B cell (primary cell): ENCODE data around the gene MSI1.

Experiments used
- EZH2 ChIP-seq: IDR thresholded peaks from 2 replicates; pipeline ENCODE4 v1.6.1; 2012; ENCODE audit warnings: borderline replicate concordance, low read depth, mild to moderate bottlenecking, moderate library complexity, low read length; ENCODE audit not compliant: insufficient read depth, poor library complexity, severe bottlenecking
- TF ChIP-seq, protein P1 (sequence below): fragments of 200-600 bp; IDR thresholded peaks from one replicate; pipeline ENCODE4 v1.8.0; 2022; ENCODE audit warnings: antibody characterized with exemption, mild to moderate bottlenecking

DNA sequence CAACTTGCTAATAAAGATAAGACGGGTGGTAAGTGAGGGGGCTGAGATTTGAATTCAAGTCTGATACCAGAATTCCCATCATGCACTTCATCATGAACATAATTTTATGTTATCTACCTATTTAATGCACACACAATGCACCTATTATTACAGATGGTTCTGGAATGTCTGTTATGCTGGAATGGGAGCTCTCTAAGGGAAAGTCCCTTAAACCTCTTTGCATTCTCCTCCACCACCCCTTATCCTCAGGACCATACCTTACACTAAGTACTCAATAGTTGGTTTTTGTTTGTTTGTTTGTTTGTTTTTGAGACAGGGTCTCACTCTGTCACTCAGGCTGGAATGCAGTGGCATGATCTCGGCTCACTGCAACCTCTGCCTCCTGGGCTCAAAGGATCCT, 7.0 kb upstream of the MSI1 start:
- TF ChIP-seq, protein P1, sequence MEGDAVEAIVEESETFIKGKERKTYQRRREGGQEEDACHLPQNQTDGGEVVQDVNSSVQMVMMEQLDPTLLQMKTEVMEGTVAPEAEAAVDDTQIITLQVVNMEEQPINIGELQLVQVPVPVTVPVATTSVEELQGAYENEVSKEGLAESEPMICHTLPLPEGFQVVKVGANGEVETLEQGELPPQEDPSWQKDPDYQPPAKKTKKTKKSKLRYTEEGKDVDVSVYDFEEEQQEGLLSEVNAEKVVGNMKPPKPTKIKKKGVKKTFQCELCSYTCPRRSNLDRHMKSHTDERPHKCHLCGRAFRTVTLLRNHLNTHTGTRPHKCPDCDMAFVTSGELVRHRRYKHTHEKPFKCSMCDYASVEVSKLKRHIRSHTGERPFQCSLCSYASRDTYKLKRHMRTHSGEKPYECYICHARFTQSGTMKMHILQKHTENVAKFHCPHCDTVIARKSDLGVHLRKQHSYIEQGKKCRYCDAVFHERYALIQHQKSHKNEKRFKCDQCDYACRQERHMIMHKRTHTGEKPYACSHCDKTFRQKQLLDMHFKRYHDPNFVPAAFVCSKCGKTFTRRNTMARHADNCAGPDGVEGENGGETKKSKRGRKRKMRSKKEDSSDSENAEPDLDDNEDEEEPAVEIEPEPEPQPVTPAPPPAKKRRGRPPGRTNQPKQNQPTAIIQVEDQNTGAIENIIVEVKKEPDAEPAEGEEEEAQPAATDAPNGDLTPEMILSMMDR = no peak
- no peak for TF ChIP-seq EZH2
